LHCN-M2 (cell line): ENCODE data around the gene MAGI2. TPM values are rescaled to one million over a fixed set of nuclear protein-coding genes. Genes with fewer than 3 reads are reported as not detected.
"Not testable (repeated sequence)": the region's sequence is repeated elsewhere in the genome, so short reads cannot be mapped to it uniquely, and the experiment has no call there.

Experiments
- DNase-seq: peaks from one replicate; pipeline ENCODE4 v3.0.0-alpha.2; 2012; ENCODE audit warnings: low read depth
- total RNA-seq: library from RNA; depleted of rRNA; stranded (reverse); fragments of >200 nt; gene quantifications from 2 replicates; pipeline ENCODE4 v1.2.3, GENCODE V29; 2014

Gene MAGI2
- total RNA-seq, 1 experiment from 2014 or later, result 3.6 TPM

GRCh38 chr7:78567836-78568235 lies 885.6 kb downstream of the MAGI2 start:
- no peak for DNase-seq

DNA sequence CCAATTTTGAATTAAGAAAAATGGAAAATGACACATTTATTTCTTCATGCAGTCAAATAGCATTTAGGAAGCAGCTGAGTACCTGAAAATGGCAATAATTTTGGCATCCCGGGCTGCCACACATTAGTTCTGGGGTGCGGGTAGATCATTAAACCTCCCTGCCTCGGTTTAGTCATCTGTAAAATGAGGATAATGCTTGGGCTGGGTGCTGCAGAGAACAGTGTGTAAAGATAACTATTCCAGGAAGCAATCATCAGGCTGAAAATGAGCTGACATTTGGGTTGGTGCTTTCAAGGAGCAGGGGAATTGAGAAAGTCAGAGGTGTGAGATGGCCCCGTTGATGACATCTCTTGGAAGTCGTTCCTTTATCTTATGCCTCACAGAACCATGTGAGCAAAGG lies 887.7 kb downstream of the MAGI2 start:
- DNase-seq, result no peak

DNA sequence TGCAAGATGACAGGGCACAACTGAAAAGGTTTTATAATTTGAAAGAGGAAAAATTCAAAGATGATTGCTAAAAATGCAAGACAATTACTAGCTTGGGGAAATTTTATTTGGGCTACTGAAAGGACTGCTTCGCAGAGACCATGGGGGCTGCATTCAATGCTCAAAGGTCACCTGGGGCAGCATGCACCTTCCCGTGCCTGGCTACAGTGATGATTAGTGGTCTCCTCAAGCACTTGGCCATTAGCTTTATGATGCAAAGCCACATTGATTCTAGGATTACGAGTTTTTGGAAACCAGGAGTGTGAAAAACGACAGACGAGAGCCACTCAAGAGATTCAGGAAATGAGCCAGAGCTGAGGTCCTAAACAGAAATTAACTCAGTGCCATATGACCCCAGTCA lies 890.3 kb downstream of the MAGI2 start:
- DNase-seq, result no peak

- peak; percentile 13 for DNase-seq
Observed at GRCh38 chr7:78562191-78562590, 891.3 kb downstream of the MAGI2 start.

DNA sequence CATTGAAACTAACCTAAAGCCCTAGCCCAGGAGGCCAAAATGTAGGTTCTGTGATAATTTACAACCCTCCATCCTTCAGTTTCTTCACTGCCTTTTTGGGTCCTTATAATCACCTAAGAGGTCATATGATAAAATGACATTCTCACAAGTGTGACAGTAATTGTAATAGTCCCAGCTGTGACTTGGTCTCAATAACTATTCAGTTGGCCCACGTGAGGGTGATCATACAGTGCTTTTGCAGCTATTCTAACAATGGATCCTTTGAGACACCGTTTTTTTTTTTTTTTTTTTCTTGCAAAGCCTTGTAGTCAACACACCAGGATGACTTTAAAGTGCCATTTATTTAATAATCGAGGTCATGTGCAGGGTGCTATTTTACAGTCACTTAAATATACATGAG lies 894.9 kb downstream of the MAGI2 start:
- no peak for DNase-seq

GRCh38 chr7:78543976-78544375 lies 909.5 kb downstream of the MAGI2 start:
- DNase-seq, result peak; percentile 19

GRCh38 chr7:78542981-78543380 lies 910.5 kb downstream of the MAGI2 start:
- no peak for DNase-seq

DNA sequence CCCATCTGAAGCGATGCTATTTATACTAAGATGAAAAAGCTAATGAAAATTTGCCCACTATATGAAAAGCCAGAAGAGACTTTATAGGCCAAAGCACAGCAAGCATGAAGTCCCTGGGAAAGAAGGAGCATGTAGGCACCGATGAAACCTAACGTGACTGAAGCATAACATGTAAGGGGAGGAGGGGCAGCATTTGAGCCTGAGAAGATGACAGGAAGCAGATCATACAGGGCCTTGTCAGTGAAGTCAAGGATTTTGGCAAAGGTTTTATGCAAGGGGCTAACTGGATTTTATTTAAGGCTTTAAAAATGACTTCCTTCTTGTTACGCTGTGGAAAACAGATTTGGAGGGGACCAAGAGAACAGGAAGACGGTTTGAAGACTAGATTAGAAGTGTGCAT lies 910.9 kb downstream of the MAGI2 start:
- DNase-seq, result no peak

GRCh38 chr7:78539825-78540224 lies 913.6 kb downstream of the MAGI2 start:
- no peak for DNase-seq

DNA sequence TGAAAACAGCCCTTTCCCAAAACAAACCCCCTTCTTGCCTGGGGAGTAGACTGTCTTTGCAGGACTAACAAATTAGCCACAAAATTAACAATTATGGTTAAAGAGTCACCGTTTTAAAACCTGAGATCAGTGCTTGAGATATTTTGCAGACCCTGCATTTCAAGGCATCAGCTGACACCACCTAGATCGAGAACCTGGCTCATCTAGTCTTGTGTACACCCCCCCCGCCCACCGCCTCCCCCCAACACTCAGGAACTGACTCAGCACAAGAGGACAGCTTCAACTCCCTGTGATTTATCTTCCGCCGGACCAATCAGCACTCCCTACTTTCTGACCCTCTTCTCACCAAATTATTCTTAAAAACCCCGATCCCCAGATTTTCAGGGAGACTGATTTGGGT lies 917.8 kb downstream of the MAGI2 start:
- no peak for DNase-seq

DNA sequence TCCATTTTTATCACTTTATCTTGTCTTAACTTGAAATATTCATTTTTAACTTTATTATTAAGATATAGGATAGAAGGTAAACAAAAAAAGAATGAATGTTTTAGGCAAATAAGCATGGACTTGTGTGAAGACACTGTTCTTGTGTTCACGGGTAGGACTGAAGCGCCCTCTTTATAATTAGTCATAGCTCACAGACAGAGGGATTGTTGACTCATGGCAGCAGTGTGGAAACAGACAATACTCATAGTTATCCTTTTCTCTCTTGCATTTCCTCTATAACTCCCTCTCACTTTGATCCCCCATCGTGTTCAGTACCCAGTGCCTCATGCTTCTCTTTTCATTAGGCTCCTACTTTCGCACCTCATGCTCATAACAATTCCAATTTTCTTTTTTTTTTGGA lies 923.1 kb downstream of the MAGI2 start:
- peak; percentile 78 for DNase-seq

DNA sequence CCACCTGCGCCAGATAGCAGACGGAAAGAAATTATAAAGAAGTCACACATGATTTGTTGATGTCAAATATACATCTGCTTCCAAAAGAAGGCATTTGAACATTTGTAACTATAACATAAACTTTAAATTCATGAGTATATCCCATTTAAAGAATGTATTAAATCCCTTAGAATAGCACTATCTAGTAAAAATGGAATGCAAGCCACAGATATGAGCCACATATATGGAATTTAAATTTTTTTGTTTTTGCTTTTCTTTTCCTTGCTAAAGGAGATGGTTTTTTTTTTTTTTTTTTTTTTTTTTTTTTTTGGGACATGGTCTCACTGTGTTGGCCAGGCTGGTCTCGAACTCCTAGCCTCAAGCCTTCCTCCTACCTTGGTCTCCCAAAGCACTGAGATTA lies 924.1 kb downstream of the MAGI2 start:
- DNase-seq, result no peak

- no peak for DNase-seq
Observed at GRCh38 chr7:78528964-78529363, 924.5 kb downstream of the MAGI2 start.

- DNase-seq, result no peak
Observed at GRCh38 chr7:78523930-78524329, 929.5 kb downstream of the MAGI2 start.

DNA sequence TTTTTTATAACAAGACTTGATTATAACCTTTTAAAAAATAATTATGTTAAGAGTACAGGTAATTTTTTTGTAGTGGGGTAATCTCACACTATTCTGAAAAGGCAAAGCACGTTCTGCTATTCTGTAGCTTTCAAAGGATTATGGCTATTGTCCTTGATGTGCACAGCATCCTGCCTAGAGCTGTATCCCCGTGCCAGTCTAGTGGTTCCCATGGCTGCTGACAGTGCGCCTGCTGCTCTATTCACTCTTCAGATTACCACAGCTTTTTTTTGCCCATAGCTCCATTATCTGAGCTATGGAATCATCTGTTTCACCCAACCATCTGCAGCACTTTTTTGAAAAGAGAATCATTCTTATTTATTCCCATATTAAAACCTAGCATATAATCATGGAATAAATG lies 931.5 kb downstream of the MAGI2 start:
- DNase-seq, result no peak

GRCh38 chr7:78516450-78516849 lies 937.0 kb downstream of the MAGI2 start:
- DNase-seq, result no peak

GRCh38 chr7:78514634-78515033 lies 938.8 kb downstream of the MAGI2 start:
- DNase-seq, result no peak

DNA sequence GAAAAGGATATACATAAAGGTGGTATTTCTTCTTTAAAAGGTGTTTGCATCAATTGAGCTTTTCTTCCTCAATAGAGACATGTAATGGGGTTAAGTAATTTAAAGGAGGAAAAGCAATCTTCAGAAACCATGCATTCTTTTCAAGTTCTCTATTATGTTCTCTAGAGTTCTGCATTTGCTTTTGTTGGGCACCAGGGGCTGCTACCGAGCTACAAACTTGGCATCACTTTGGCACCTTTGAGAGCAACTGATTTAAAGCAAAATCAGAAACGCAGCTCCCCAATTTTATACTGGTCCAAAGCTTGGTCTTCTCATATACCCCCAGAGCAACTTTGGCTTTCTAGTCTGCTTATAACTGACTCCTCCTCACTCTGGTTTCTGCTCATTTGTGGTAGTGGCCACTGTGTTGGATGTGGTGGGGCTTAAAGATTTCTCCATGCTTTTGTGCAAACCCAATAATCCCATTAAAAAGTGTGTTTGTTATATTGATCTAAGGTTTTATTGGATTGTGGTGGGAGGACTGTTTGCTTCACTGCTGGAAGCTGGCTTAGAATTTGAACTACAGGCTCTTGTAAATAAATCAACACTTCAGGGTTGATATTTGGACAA lies 942.8 kb downstream of the MAGI2 start:
- peak; percentile 57 for DNase-seq

DNA sequence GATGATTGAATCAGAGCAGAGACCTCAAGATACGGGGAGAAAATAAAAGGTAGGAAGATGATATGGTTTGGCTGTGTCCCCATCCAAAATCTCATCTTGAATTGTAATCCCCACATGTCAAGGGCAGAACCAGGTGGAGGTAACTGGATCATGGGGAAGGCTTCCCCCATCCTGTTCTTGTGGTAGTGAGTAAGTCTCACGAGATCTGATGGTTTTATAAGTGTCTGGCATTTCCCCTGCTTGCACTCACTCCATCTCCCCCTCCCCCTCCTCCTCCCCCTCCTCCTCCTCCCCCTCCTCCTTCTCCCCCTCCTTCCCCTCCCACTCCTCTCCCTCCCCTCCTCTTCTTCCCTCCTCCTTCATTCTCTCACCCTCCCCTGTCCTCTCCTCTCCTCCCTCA lies 950.2 kb downstream of the MAGI2 start:
- DNase-seq, result not testable (repeated sequence)

GRCh38 chr7:78501064-78501463 lies 952.4 kb downstream of the MAGI2 start:
- no peak for DNase-seq

DNA sequence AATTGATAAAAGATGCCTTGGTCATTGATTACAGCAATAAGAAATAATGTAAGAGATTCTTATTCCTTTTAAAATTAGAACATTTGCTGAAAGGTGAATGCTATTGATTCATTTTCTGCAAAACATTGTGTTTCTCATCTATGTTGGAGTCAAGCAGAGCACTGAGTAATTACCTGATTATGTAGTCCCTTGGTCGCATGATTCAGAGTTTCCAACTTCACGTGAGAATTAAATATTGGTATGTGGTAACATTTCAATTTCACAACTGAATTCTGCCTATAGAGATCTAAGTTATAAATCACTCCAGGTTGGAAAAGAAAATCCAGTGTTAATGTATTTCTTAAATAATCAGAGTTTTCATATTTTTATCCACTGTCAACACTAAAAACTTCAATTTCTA lies 953.5 kb downstream of the MAGI2 start:
- peak; percentile 15 for DNase-seq

- peak; percentile 41 for DNase-seq
Observed at GRCh38 chr7:78499283-78499682, 954.2 kb downstream of the MAGI2 start.

- no peak for DNase-seq
Observed at GRCh38 chr7:78497728-78498427, 955.6 kb downstream of the MAGI2 start.
